Measurements from ENCODE around the gene RETSAT.

Gene RETSAT

DNA sequence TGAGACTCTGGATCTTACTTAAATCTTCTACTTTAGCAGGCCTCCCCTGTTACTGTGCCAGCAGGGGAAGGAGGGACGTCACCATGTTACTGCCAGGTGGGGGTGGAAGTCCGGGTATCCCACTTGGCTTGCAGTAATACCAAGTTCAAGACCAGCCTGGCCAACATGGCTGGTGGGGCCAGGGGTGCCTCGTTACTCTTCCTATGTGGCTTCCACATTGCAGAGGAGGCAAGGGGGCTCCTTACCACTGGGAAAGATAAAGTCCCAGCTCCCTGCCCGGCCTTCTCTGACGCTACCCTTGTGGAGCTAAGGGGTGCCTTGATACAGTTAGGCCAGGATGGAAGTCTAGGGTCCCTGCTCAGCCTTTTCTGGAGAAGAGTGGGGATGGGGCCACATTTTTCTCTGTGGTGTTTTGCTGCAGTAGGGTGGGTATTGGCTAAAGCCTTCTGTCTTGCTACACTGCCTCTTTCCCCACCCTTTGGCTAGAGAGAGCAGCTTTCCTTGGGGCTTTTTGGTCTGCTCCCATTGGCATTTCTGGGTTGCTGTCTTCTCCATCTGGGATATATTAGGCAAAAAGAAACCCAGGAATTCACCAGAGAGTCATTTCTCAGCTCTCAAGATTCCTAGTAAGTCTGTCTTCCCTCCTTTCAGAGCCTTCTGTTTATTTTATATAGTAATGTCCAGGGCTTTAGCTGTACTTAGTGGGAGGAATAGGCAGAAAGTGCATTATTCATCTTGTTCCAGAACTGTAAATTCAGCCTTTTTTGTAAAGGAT lies 22.1 kb upstream of the RETSAT start:
- no peaks in the 10 kb centered on the region for H3K79me2 ChIP-seq (ENCODE audit: control insufficient read depth, low read length)
- H3K27ac ChIP-seq (ENCODE audit: low read depth, low read length): no peak overlapping the region
- no peaks in the 10 kb centered on the region for H3K9me2 ChIP-seq (replicated peaks; ENCODE audit: control insufficient read depth, low read length)
- no peaks in the 10 kb centered on the region for H3F3A ChIP-seq (ENCODE audit: control insufficient read depth, insufficient read depth)
- no peak overlapping the region for H3K4me3 ChIP-seq (ENCODE audit: low read length)
- TF ChIP-seq, protein P1, sequence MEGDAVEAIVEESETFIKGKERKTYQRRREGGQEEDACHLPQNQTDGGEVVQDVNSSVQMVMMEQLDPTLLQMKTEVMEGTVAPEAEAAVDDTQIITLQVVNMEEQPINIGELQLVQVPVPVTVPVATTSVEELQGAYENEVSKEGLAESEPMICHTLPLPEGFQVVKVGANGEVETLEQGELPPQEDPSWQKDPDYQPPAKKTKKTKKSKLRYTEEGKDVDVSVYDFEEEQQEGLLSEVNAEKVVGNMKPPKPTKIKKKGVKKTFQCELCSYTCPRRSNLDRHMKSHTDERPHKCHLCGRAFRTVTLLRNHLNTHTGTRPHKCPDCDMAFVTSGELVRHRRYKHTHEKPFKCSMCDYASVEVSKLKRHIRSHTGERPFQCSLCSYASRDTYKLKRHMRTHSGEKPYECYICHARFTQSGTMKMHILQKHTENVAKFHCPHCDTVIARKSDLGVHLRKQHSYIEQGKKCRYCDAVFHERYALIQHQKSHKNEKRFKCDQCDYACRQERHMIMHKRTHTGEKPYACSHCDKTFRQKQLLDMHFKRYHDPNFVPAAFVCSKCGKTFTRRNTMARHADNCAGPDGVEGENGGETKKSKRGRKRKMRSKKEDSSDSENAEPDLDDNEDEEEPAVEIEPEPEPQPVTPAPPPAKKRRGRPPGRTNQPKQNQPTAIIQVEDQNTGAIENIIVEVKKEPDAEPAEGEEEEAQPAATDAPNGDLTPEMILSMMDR (IDR thresholded peaks at IDR 0.05; ENCODE audit: low read depth, low read length, poor library complexity, severe bottlenecking): no peak
- H3K36me3 ChIP-seq (ENCODE audit: control insufficient read depth, low read length): peaks cover 9% of the 10 kb centered on the region
- H3K9me3 ChIP-seq (ENCODE audit: control insufficient read depth, insufficient read depth, low read length): peaks cover 3% of the 10 kb centered on the region; the same call in 1 of the 2 replicates
- no peak overlapping the region for H3K4me2 ChIP-seq (ENCODE audit: low read length)
- H3K4me1 ChIP-seq (ENCODE audit: control insufficient read depth, low read length): no peaks in the 10 kb centered on the region
- H3K27me3 ChIP-seq (ENCODE audit: control insufficient read depth, low read length): no peaks in the 10 kb centered on the region
- H4K20me1 ChIP-seq (ENCODE audit: control insufficient read depth, insufficient read depth, low read depth, low read length): no peaks in the 10 kb centered on the region

DNA sequence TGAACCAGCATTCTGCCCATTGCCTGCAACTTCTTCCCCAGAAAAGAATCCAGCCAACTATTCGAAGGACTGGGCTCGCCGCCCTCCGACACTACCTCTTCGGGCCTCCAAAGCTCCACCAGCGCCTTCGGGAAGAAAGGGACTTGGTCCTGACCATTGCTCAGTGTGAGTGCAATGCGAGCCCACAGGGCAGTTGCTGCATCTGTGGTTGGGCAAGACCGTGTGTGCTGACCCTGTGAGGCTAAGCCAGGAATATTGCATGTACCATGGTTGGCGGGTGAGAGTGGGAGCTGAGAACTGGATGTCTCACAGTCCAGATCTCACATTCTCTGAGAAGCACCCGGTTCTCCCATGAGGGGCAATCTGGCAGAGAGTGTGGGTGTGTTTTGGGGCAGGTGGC lies 16.7 kb upstream of the RETSAT start:
- Histone ChIP-seq H4K20me1 (ENCODE audit: control insufficient read depth, insufficient read depth, low read depth, low read length) (no peaks in the 10 kb centered on the region), H3K27ac (ENCODE audit: low read depth, low read length) (no peak overlapping the region), H3K4me1 (ENCODE audit: control insufficient read depth, low read length) (no peaks in the 10 kb centered on the region), H3K9me2 (replicated peaks; ENCODE audit: control insufficient read depth, low read length) (no peaks in the 10 kb centered on the region), H3K36me3 (ENCODE audit: control insufficient read depth, low read length) (no peaks in the 10 kb centered on the region), H3K9me3 (ENCODE audit: control insufficient read depth, insufficient read depth, low read length) (no peaks in the 10 kb centered on the region), H3K4me2 (ENCODE audit: low read length) (no peak overlapping the region), H3F3A (ENCODE audit: control insufficient read depth, insufficient read depth) (no peaks in the 10 kb centered on the region), H3K27me3 (ENCODE audit: control insufficient read depth, low read length) (no peaks in the 10 kb centered on the region), H3K4me3 (ENCODE audit: low read length) (no peak overlapping the region), H3K79me2 (ENCODE audit: control insufficient read depth, low read length) (no peaks in the 10 kb centered on the region)
- TF ChIP-seq EZH2phosphoT487 (IDR thresholded peaks at IDR 0.05; ENCODE audit: borderline replicate concordance, low read length): no peak
- TF ChIP-seq, protein P1 (IDR thresholded peaks at IDR 0.05; ENCODE audit: low read depth, low read length, poor library complexity, severe bottlenecking): no peak

DNA sequence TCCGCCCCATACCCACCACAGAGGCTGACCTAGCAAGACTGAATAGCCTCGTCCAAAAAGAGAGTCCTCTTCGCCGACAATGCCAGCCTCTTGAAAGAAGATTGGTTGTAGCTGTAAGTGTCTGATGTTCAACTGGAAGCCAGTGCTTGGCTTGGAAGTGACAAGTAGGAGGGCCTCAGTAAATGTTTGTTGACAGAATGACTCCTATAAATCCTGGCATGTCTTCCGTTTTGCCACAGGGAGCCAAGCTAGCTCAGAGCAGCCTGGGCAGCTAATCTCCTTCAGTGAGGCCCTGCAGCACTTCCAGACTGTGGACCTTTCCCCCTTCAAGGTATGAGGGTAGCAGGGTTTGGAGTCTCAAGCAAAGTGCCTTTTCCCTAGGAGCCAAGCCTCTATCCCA lies 15.2 kb upstream of the RETSAT start:
- Histone ChIP-seq H4K20me1 (ENCODE audit: control insufficient read depth, insufficient read depth, low read depth, low read length) (no peaks in the 10 kb centered on the region), H3K36me3 (ENCODE audit: control insufficient read depth, low read length) (no peaks in the 10 kb centered on the region), H3K9me3 (ENCODE audit: control insufficient read depth, insufficient read depth, low read length) (no peaks in the 10 kb centered on the region), H3K27ac (ENCODE audit: low read depth, low read length) (no peak overlapping the region), H3K27me3 (ENCODE audit: control insufficient read depth, low read length) (no peaks in the 10 kb centered on the region), H3K4me3 (ENCODE audit: low read length) (no peak overlapping the region), H3F3A (ENCODE audit: control insufficient read depth, insufficient read depth) (no peaks in the 10 kb centered on the region), H3K4me2 (ENCODE audit: low read length) (no peak overlapping the region), H3K9me2 (replicated peaks; ENCODE audit: control insufficient read depth, low read length) (no peaks in the 10 kb centered on the region), H3K79me2 (ENCODE audit: control insufficient read depth, low read length) (no peaks in the 10 kb centered on the region), H3K4me1 (ENCODE audit: control insufficient read depth, low read length) (no peaks in the 10 kb centered on the region)
- TF ChIP-seq EZH2phosphoT487 (IDR thresholded peaks at IDR 0.05; ENCODE audit: borderline replicate concordance, low read length): no peak
- TF ChIP-seq, protein P1 (IDR thresholded peaks at IDR 0.05; ENCODE audit: low read depth, low read length, poor library complexity, severe bottlenecking): no peak
